Limb (tissue), 2 donors: ENCODE data around the gene RNF146.
"Not testable (repeated sequence)": the region's sequence is repeated elsewhere in the genome, so short reads cannot be mapped to it uniquely, and the experiment has no call there.

Experiments
- DNase-seq, 2 donors: peaks; one replicate each; pipeline ENCODE4 v3.0.0-alpha.2; 2016; ENCODE audit errors: extremely low spot score in 2 of 2

The RNF146 gene

GRCh38 chr6:127266178-127266891 lies at the start of gene RNF146:
RNF146 (plus strand) TSS chr6:127266864; CDS start chr6:127280339, 13,475 bp downstream.
- DNase-seq: peak; percentile 91 to 92

- no peak for DNase-seq
Measured at GRCh38 chr6:127219869-127220268, 46.8 kb upstream of the RNF146 start.

GRCh38 chr6:127221201-127221600 lies 45.5 kb upstream of the RNF146 start:
- DNase-seq: no peak

GRCh38 chr6:127222418-127222817 lies 44.2 kb upstream of the RNF146 start:
- DNase-seq: no peak

GRCh38 chr6:127225497-127225896 lies 41.2 kb upstream of the RNF146 start:
- no peak for DNase-seq

- not testable (repeated sequence) for DNase-seq
Measured at GRCh38 chr6:127233819-127234218, 32.8 kb upstream of the RNF146 start.

- DNase-seq: no peak
Measured at GRCh38 chr6:127243501-127243900, 23.2 kb upstream of the RNF146 start.

GRCh38 chr6:127247114-127248096 lies 19.3 kb upstream of the RNF146 start:
- DNase-seq: no peak

GRCh38 chr6:127249621-127250020 lies 17.0 kb upstream of the RNF146 start:
- no peak for DNase-seq

GRCh38 chr6:127255286-127255685 lies 11.4 kb upstream of the RNF146 start:
- no peak for DNase-seq

- DNase-seq: no peak
Measured at GRCh38 chr6:127262896-127263295, 3.8 kb upstream of the RNF146 start.

GRCh38 chr6:127263481-127263880 lies 3.2 kb upstream of the RNF146 start:
- no peak for DNase-seq

GRCh38 chr6:127266892-127267645 lies 405 bp downstream of the RNF146 start:
- DNase-seq: peak; percentile 53 to 83

GRCh38 chr6:127267646-127268625 lies 1.3 kb downstream of the RNF146 start:
- DNase-seq: no peak

GRCh38 chr6:127272576-127272975 lies 5.9 kb downstream of the RNF146 start:
- DNase-seq: no peak

GRCh38 chr6:127273499-127273898 lies 6.8 kb downstream of the RNF146 start:
- no peak for DNase-seq

- no peak for DNase-seq
Measured at GRCh38 chr6:127276331-127276730, 9.7 kb downstream of the RNF146 start.

- DNase-seq: no peak
Measured at GRCh38 chr6:127277878-127278843, 11.5 kb downstream of the RNF146 start.

- DNase-seq: no peak
Measured at GRCh38 chr6:127279815-127280214, 13.2 kb downstream of the RNF146 start.
